PC-9 (cell line): ENCODE measurements around the gene MAP2K5. TPM values are rescaled to one million over a fixed set of nuclear protein-coding genes. Genes with fewer than 3 reads are reported as not detected.

Source experiments
- BruUV-seq: library from RNA; stranded (reverse); fragments of 400-500 nt; replicated peaks from 2 replicates; lab custom pipeline; 2021; lab: Mats Ljungman, UMichigan
- CTCF ChIA-PET: fragments of 300-600 bp; sonication (Branson Sonifier 250); formaldehyde crosslinking; loops from one replicate; lab custom pipeline; 2022; ENCODE audit warnings: antibody characterized with exemption; lab: Charles Lee
- POLR2A ChIA-PET: fragments of 300-600 bp; sonication (Branson Sonifier 250); formaldehyde crosslinking; loops from one replicate; lab custom pipeline; 2022; ENCODE audit warnings: antibody characterized with exemption; ENCODE audit not compliant: unreplicated experiment; lab: Charles Lee
- DNase-seq, 2 experiments: peaks; one replicate each; pipeline versions ENCODE4 v3.0.0 to v3.0.0-alpha.2; 2015 to 2022; ENCODE audit warnings: mixed read lengths in 1 of 2
- H2AFZ ChIP-seq: fragments of 200-600 bp; sonication (generic); 2 replicates; pipeline ENCODE4 v1.8.1; 2017; ENCODE audit warnings: antibody characterized with exemption
- H3F3A ChIP-seq: fragments of 200-600 bp; sonication (generic); 2 replicates; pipeline ENCODE4 v1.8.1; 2017; ENCODE audit warnings: antibody characterized with exemption, mild to moderate bottlenecking, low read depth; ENCODE audit not compliant: insufficient read depth
- H3K27ac ChIP-seq: fragments of 200-600 bp; sonication (generic); 2 replicates; pipeline ENCODE4 v1.6.1; 2016; ENCODE audit warnings: mixed run types
- H3K27me3 ChIP-seq: fragments of 200-600 bp; sonication (generic); 2 replicates; pipeline ENCODE4 v1.6.1; 2016; ENCODE audit warnings: low read depth, mixed run types; ENCODE audit not compliant: insufficient read depth
- H3K36me3 ChIP-seq: fragments of 200-600 bp; sonication (generic); 2 replicates; pipeline ENCODE4 v1.6.1; 2016; ENCODE audit warnings: low read depth, mixed run types
- H3K4me1 ChIP-seq: fragments of 200-600 bp; sonication (generic); replicated peaks from 2 replicates; pipeline ENCODE4 v1.6.1; 2016; ENCODE audit warnings: mixed run types; ENCODE audit not compliant: insufficient read depth
- H3K4me2 ChIP-seq: fragments of 200-600 bp; sonication (generic); 2 replicates; pipeline ENCODE4 v1.6.1; 2017; ENCODE audit warnings: mixed run types
- H3K4me3 ChIP-seq: fragments of 200-600 bp; sonication (generic); 2 replicates; pipeline ENCODE4 v1.6.1; 2016; ENCODE audit warnings: mixed run types
- H3K79me2 ChIP-seq: fragments of 200-600 bp; sonication (generic); 2 replicates; pipeline ENCODE4 v1.6.1; 2017; ENCODE audit warnings: low read depth, mixed run types
- H3K9me2 ChIP-seq: fragments of 200-600 bp; sonication (generic); 2 replicates; pipeline ENCODE4 v1.8.1; 2017; ENCODE audit warnings: mild to moderate bottlenecking; ENCODE audit not compliant: insufficient read depth
- H3K9me3 ChIP-seq: fragments of 200-600 bp; sonication (generic); 2 replicates; pipeline ENCODE4 v1.8.1; 2016; ENCODE audit warnings: low read depth; ENCODE audit not compliant: insufficient read depth
- H4K20me1 ChIP-seq: fragments of 200-600 bp; sonication (generic); 2 replicates; pipeline ENCODE4 v1.8.1; 2017; ENCODE audit not compliant: insufficient read depth
- CTCF ChIP-seq: fragments of 200-600 bp; sonication (generic); conservative IDR thresholded peaks from 2 replicates; pipeline ENCODE4 v1.6.1; 2017; ENCODE audit warnings: mixed run types, antibody characterized with exemption, mild to moderate bottlenecking, moderate library complexity
- EZH2 ChIP-seq: fragments of 200-600 bp; sonication (generic); IDR thresholded peaks from 2 replicates; pipeline ENCODE4 v1.8.0; 2017; ENCODE audit warnings: antibody characterized with exemption, low read depth
- intact Hi-C: fragments of 100-400 bp; cut with micrococcal nuclease; formaldehyde crosslinking; loops from one replicate; pipeline ENCODE4 v1.10.0; 2022; ENCODE audit not compliant: unreplicated experiment
- total RNA-seq: library from RNA; stranded (reverse); gene quantifications from 2 replicates; pipeline ENCODE4 v1.2.3, GENCODE V29; 2021

Gene MAP2K5
- total RNA-seq, 1 experiment from 2014 or later: 26.9 TPM

DNA sequence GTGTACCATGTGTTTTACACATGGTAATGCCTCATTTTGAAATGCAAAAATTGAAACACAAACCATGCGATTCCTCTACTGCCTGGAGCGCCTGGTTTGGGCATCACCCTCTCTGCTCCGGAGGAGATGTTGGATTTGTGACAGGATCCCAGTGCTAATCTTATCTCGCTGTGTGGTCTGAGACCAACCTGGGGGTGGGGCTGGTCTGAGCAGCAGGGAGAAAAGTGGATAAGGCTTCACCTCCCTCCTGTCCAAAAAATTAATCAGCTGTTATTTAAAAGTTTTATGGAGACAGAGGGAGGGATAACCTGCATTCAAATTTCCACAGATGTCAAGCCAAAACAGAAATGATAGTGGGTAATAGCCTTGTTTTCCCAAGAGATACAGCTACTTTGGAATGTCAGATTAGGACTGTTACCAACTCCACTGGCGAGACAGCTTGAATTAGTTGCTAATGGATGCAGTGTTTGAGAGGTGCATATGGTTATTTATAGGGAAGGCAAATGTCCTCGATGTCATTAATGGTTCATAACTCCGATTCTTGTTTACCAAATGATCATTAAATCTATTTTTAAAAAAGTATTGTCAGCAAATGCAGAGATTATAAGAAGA is 228.8 kb downstream of the MAP2K5 start:
- Histone ChIP-seq H4K20me1 (no peaks in the 10 kb centered on the region), H3K27me3 (no peaks in the 10 kb centered on the region), H3K79me2 (no peaks in the 10 kb centered on the region), H2AFZ (no peak overlapping the region), H3K9me2 (no peaks in the 10 kb centered on the region), H3K27ac (no peak overlapping the region), H3K4me3 (no peak overlapping the region), H3K36me3 (no peaks in the 10 kb centered on the region), H3F3A (no peaks in the 10 kb centered on the region), H3K9me3 (no peaks in the 10 kb centered on the region), H3K4me2 (no peak overlapping the region), H3K4me1 (no peaks in the 10 kb centered on the region)
- BruUV-seq: no TSS peak
- ChIA-PET CTCF (no interaction called here), POLR2A (interaction anchor here (0.6 kb wide), 1 partner anchor 115 kb away, joined by 5 read pairs; no protein-coding TSS in a partner anchor)
- no peak for DNase-seq
- intact Hi-C loops: no loop called here
- no peak for TF ChIP-seq EZH2
- TF ChIP-seq CTCF: no peak

- Histone ChIP-seq H3K36me3 (no peaks in the 10 kb centered on the region), H3K79me2 (no peaks in the 10 kb centered on the region), H3K4me3 (no peak overlapping the region), H3F3A (no peaks in the 10 kb centered on the region), H2AFZ (no peak overlapping the region), H3K27me3 (no peaks in the 10 kb centered on the region), H3K27ac (no peak overlapping the region), H4K20me1 (no peaks in the 10 kb centered on the region), H3K4me2 (no peak overlapping the region), H3K4me1 (no peaks in the 10 kb centered on the region), H3K9me2 (no peaks in the 10 kb centered on the region), H3K9me3 (no peaks in the 10 kb centered on the region)
- ChIA-PET POLR2A (no interaction called here), CTCF (no interaction called here)
- DNase-seq: no peak
- intact Hi-C loops: no loop called here
- BruUV-seq: no TSS peak
- TF ChIP-seq CTCF: no peak
- no peak for TF ChIP-seq EZH2
These were observed 232.1 kb downstream of the MAP2K5 start for GRCh38 chr15:67774626-67775025.

DNA sequence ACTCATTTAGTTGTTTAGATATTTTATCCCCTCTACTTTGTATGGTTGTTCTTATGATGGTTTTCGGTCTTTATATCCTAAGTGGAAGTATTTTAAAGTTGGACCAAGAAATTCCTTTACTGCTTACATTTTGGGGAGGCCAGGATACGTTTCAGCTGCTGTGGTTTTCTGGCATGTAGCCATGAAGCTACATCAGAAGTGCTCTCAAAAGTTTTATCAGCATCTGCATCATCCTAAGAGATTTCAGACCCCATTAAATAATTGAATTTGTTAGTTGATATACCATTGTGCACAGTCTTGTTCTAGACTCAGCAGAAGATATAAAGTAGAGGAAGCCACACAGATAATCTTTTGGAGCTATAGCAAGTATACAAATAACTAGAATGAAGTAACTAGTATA is 232.7 kb downstream of the MAP2K5 start:
- BruUV-seq: no TSS peak
- H4K20me1 ChIP-seq: no peaks in the 10 kb centered on the region
- intact Hi-C loops: no loop called here
- no peak overlapping the region for H2AFZ ChIP-seq
- H3K9me2 ChIP-seq: no peaks in the 10 kb centered on the region
- no peaks in the 10 kb centered on the region for H3K4me1 ChIP-seq
- H3K27me3 ChIP-seq: no peaks in the 10 kb centered on the region
- no peak for DNase-seq
- H3K9me3 ChIP-seq: no peaks in the 10 kb centered on the region
- H3F3A ChIP-seq: no peaks in the 10 kb centered on the region
- CTCF ChIA-PET: no interaction called here
- H3K36me3 ChIP-seq: no peaks in the 10 kb centered on the region
- H3K4me3 ChIP-seq: no peak overlapping the region
- TF ChIP-seq EZH2 (no peak), CTCF (no peak)
- H3K27ac ChIP-seq: no peak overlapping the region
- H3K4me2 ChIP-seq: no peak overlapping the region
- POLR2A ChIA-PET: no interaction called here
- H3K79me2 ChIP-seq: no peaks in the 10 kb centered on the region
